ENCODE data around the gene CLDN7. TPM values are rescaled to one million over a fixed set of nuclear protein-coding genes. Genes with fewer than 3 reads are reported as not detected.
"Not testable (repeated sequence)": the region's sequence is repeated elsewhere in the genome, so short reads cannot be mapped to it uniquely, and the experiment has no call there.

Gene CLDN7
- total RNA-seq, 1 experiment from 2014 or later: 177 TPM

- Histone ChIP-seq H3K23me2 (ENCODE audit: insufficient read length, low read depth, low read length, poor library complexity, severe bottlenecking) (peaks cover 8% of the 10 kb centered on the region), H2AK5ac (ENCODE audit: insufficient read length, low read length) (no peak overlapping the region), H2BK15ac (ENCODE audit: low read depth, low read length) (no peak overlapping the region), H3K9ac (ENCODE audit: extremely low read depth, insufficient read length, low read length) (no peak overlapping the region), H3K79me1 (ENCODE audit: insufficient read depth, low read depth, low read length, poor library complexity, severe bottlenecking) (peaks cover 13% of the 10 kb centered on the region), H4K20me1 (ENCODE audit: control insufficient read depth, insufficient read depth, insufficient read length) (no peaks in the 10 kb centered on the region), H3K9me3 (ENCODE audit: control insufficient read depth, low read depth, low read length) (no peaks in the 10 kb centered on the region), H3K4me1 (ENCODE audit: insufficient read depth, low read length) (no peaks in the 10 kb centered on the region; the same call in 1 of the 2 replicates), H3K4me2 (ENCODE audit: insufficient read depth, insufficient read length, low read length) (no peak overlapping the region), H2BK120ac (ENCODE audit: low read depth, low read length, poor library complexity, severe bottlenecking) (no peak overlapping the region), H2BK20ac (ENCODE audit: low read depth, low read length, poor library complexity, severe bottlenecking) (no peak overlapping the region), H3K27me3 (ENCODE audit: insufficient read depth, low read length) (no peaks in the 10 kb centered on the region), H4K91ac (ENCODE audit: insufficient read length, low read depth, low read length) (no peak overlapping the region), H2AFZ (ENCODE audit: low read length) (no peak overlapping the region), H3K18ac (ENCODE audit: insufficient read length, low read depth, low read length) (no peak overlapping the region), H3K27ac (ENCODE audit: insufficient read length, low read depth, low read length) (no peak overlapping the region), H4K5ac (ENCODE audit: insufficient read length, low read depth, low read length) (no peak overlapping the region), H2BK12ac (ENCODE audit: insufficient read length, low read depth, low read length) (no peak overlapping the region), H3T11ph (ENCODE audit: low read length) (no peak overlapping the region), H4K8ac (replicated peaks; ENCODE audit: insufficient read length, low read depth, low read length) (no peak overlapping the region), H3K79me2 (ENCODE audit: insufficient read depth, low read length) (peaks cover 23% of the 10 kb centered on the region; the same call in 1 of the 2 replicates), H3K14ac (ENCODE audit: insufficient read depth, low read length) (no peak overlapping the region), H3K4ac (ENCODE audit: low read depth, low read length) (no peak overlapping the region), H3K23ac (ENCODE audit: insufficient read length, low read depth, low read length) (no peak overlapping the region), H2BK5ac (ENCODE audit: insufficient read length, low read length) (no peak overlapping the region), H3K56ac (ENCODE audit: insufficient read length, low read depth, low read length) (no peak overlapping the region)
- H3K4me3 Mint-ChIP-seq: peak overlapping the region in 1 of 2 experiments; percentile 47; a peak in 1 of 5 replicates
- peak overlapping the region in 2 of 3 experiments; percentile 29 to 32; a peak in 2 of 7 replicates for H3K27ac Mint-ChIP-seq
- DNase-seq: no peak
- H3K27me3 Mint-ChIP-seq (ENCODE audit: low read depth): no peaks in the 10 kb centered on the region; the same call in 1 of the 2 replicates
- peaks cover 29 to 35% of the 10 kb centered on the region in 2 experiments for H3K4me1 Mint-ChIP-seq
- no peak for TF ChIP-seq CTCF (conservative IDR thresholded peaks at IDR 0.05)
- WGBS (ENCODE audit: extremely low coverage, insufficient read length, low lambda C conversion rate): no CpG with 5 or more reads among the region's 5 CpGs
- H3K9me3 Mint-ChIP-seq: no peaks in the 10 kb centered on the region; a peak in 1 of 5 replicates
- H3K36me3 Mint-ChIP-seq (ENCODE audit: insufficient read depth in 1 of 3, low read depth in 3 of 3): peaks cover 23 to 35% (median 34%) of the 10 kb centered on the region in 3 experiments
Measured at GRCh38 chr17:7246779-7247178, 15.5 kb downstream of the CLDN7 start.

GRCh38 chr17:7243838-7244237 is 18.4 kb downstream of the CLDN7 start:
- WGBS (ENCODE audit: extremely low coverage, insufficient read length, low lambda C conversion rate): no CpG with 5 or more reads among the region's 10 CpGs

More at GRCh38 chr17:7243838-7244237, 18.4 kb downstream of the CLDN7 start:
- not testable (repeated sequence) for H3K79me2 ChIP-seq (ENCODE audit: insufficient read depth, low read length); H4K20me1 ChIP-seq (ENCODE audit: control insufficient read depth, insufficient read depth, insufficient read length); H3K9me3 Mint-ChIP-seq; H3K23ac ChIP-seq (ENCODE audit: insufficient read length, low read depth, low read length); H3K79me1 ChIP-seq (ENCODE audit: insufficient read depth, low read depth, low read length, poor library complexity, severe bottlenecking); H3K18ac ChIP-seq (ENCODE audit: insufficient read length, low read depth, low read length); H3T11ph ChIP-seq (ENCODE audit: low read length); H3K9me3 ChIP-seq (ENCODE audit: control insufficient read depth, low read depth, low read length); H2BK120ac ChIP-seq (ENCODE audit: low read depth, low read length, poor library complexity, severe bottlenecking); H3K27me3 Mint-ChIP-seq (ENCODE audit: low read depth); H3K27me3 ChIP-seq (ENCODE audit: insufficient read depth, low read length); H2AFZ ChIP-seq (ENCODE audit: low read length); H2BK5ac ChIP-seq (ENCODE audit: insufficient read length, low read length); H4K8ac ChIP-seq (replicated peaks; ENCODE audit: insufficient read length, low read depth, low read length); H4K91ac ChIP-seq (ENCODE audit: insufficient read length, low read depth, low read length); H3K14ac ChIP-seq (ENCODE audit: insufficient read depth, low read length); H3K23me2 ChIP-seq (ENCODE audit: insufficient read length, low read depth, low read length, poor library complexity, severe bottlenecking); H4K5ac ChIP-seq (ENCODE audit: insufficient read length, low read depth, low read length); H3K27ac ChIP-seq (ENCODE audit: insufficient read length, low read depth, low read length); H2AK5ac ChIP-seq (ENCODE audit: insufficient read length, low read length); H2BK15ac ChIP-seq (ENCODE audit: low read depth, low read length); H3K4ac ChIP-seq (ENCODE audit: low read depth, low read length); H3K9ac ChIP-seq (ENCODE audit: extremely low read depth, insufficient read length, low read length); H2BK12ac ChIP-seq (ENCODE audit: insufficient read length, low read depth, low read length); H3K4me2 ChIP-seq (ENCODE audit: insufficient read depth, insufficient read length, low read length); DNase-seq; H3K4me1 ChIP-seq (ENCODE audit: insufficient read depth, low read length); H3K56ac ChIP-seq (ENCODE audit: insufficient read length, low read depth, low read length); H2BK20ac ChIP-seq (ENCODE audit: low read depth, low read length, poor library complexity, severe bottlenecking)
- Mint-ChIP-seq H3K4me1 (peaks cover 36 to 37% of the 10 kb centered on the region in 2 experiments), H3K4me3 (peak overlapping the region; percentile 95 to 97; a peak in 3 of 5 replicates), H3K27ac (peak overlapping the region in 1 of 3 experiments; percentile 88; a peak in 2 of 7 replicates), H3K36me3 (ENCODE audit: insufficient read depth in 1 of 3, low read depth in 3 of 3) (peaks cover 27 to 49% (median 47%) of the 10 kb centered on the region in 3 experiments)

Measured in H9 (cell line).